ENCODE measurements around the gene HOXA10.
A peak's percentile ranks its signal among the peaks of the same experiment; 100 is the strongest.

HOXA10 gene

GRCh38 chr7:27157702-27158431 is 16.3 kb downstream of the HOXA10 start:
- Histone ChIP-seq H3K79me2 (ENCODE audit: insufficient read depth, low read length) (peaks cover 9% of the 10 kb centered on the region), H3K9ac (ENCODE audit: low read depth, low read length) (no peak overlapping the region), H2AFZ (ENCODE audit: low read depth, low read length) (no peak overlapping the region), H4K20me1 (ENCODE audit: insufficient read depth, low read length) (no peaks in the 10 kb centered on the region), H3K27ac (ENCODE audit: low read length) (no peak overlapping the region), H3K36me3 (ENCODE audit: insufficient read depth, low read length) (no peaks in the 10 kb centered on the region), H3K27me3 (ENCODE audit: insufficient read depth, low read length, poor library complexity) (no peaks in the 10 kb centered on the region), H3K9me3 (ENCODE audit: insufficient read depth, low read length, severe bottlenecking) (no peaks in the 10 kb centered on the region), H3K4me1 (ENCODE audit: insufficient read depth, low read length) (peaks cover 32% of the 10 kb centered on the region), H3K4me2 (ENCODE audit: insufficient read depth, low read length) (no peak overlapping the region), H3K4me3 (ENCODE audit: low read depth in 1 of 2, low read length in 2 of 2) (no peak overlapping the region)
- ATAC-seq (ENCODE audit: insufficient read depth, low read depth) (no peak), DNase-seq (no peak)
- TF ChIP-seq EZH2 (IDR thresholded peaks at IDR 0.05; ENCODE audit: borderline replicate concordance, low read depth, low read length, severe bottlenecking), result no peak
- TF ChIP-seq, protein P1, sequence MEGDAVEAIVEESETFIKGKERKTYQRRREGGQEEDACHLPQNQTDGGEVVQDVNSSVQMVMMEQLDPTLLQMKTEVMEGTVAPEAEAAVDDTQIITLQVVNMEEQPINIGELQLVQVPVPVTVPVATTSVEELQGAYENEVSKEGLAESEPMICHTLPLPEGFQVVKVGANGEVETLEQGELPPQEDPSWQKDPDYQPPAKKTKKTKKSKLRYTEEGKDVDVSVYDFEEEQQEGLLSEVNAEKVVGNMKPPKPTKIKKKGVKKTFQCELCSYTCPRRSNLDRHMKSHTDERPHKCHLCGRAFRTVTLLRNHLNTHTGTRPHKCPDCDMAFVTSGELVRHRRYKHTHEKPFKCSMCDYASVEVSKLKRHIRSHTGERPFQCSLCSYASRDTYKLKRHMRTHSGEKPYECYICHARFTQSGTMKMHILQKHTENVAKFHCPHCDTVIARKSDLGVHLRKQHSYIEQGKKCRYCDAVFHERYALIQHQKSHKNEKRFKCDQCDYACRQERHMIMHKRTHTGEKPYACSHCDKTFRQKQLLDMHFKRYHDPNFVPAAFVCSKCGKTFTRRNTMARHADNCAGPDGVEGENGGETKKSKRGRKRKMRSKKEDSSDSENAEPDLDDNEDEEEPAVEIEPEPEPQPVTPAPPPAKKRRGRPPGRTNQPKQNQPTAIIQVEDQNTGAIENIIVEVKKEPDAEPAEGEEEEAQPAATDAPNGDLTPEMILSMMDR (IDR thresholded peaks at IDR 0.05; ENCODE audit: borderline replicate concordance, extremely low read depth, low read length, poor library complexity, severe bottlenecking), result no peak

GRCh38 chr7:27156916-27157701 is 17.0 kb downstream of the HOXA10 start:
- H3K9me3 ChIP-seq (ENCODE audit: insufficient read depth, low read length, severe bottlenecking), result no peaks in the 10 kb centered on the region
- H3K4me1 ChIP-seq (ENCODE audit: insufficient read depth, low read length), result peaks cover 32% of the 10 kb centered on the region
- H2AFZ ChIP-seq (ENCODE audit: low read depth, low read length), result peak overlapping the region; percentile 92
- TF ChIP-seq, protein P1 (IDR thresholded peaks at IDR 0.05; ENCODE audit: borderline replicate concordance, extremely low read depth, low read length, poor library complexity, severe bottlenecking), result no peak
- no peak for TF ChIP-seq EZH2 (IDR thresholded peaks at IDR 0.05; ENCODE audit: borderline replicate concordance, low read depth, low read length, severe bottlenecking)
- no peaks in the 10 kb centered on the region for H3K27me3 ChIP-seq (ENCODE audit: insufficient read depth, low read length, poor library complexity)
- ATAC-seq (ENCODE audit: insufficient read depth, low read depth) (peak; percentile 5; the same call in 2 of the 3 replicates), DNase-seq (no peak)
- peak overlapping the region; percentile 86 for H3K9ac ChIP-seq (ENCODE audit: low read depth, low read length)
- peak overlapping the region; percentile 74 for H3K4me2 ChIP-seq (ENCODE audit: insufficient read depth, low read length)
- no peaks in the 10 kb centered on the region for H4K20me1 ChIP-seq (ENCODE audit: insufficient read depth, low read length)
- no peak overlapping the region for H3K27ac ChIP-seq (ENCODE audit: low read length)
- H3K79me2 ChIP-seq (ENCODE audit: insufficient read depth, low read length), result peaks cover 9% of the 10 kb centered on the region
- H3K4me3 ChIP-seq (ENCODE audit: low read depth in 1 of 2, low read length in 2 of 2), result peak overlapping the region in 1 of 2 experiments; percentile 70; a peak in 2 of 4 replicates
- H3K36me3 ChIP-seq (ENCODE audit: insufficient read depth, low read length), result no peaks in the 10 kb centered on the region

DNA sequence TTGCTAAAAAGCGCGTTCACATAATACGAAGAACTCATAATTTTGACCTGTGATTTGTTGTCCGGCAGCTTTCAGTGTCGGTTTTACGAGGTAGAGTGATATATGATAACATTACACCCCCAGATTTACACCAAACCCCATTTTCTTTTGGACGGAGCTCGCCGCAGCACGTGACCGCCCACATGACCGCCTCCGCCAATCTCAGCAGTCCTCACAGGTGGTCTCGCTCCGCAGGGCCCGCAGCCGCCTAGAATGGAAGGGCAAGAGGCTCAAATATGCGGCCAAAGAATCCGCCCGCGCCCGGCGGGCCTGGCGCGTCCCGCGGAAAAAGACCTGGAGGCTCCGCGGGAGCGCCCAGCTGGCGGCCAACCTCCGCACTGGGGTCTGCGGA is 17.6 kb downstream of the HOXA10 start, which contains the start of gene HOXA7:
Gene HOXA7, minus strand, starts transcription at position 168 of the 391 bp plus-strand sequence. Its CDS starts 130 bp downstream, at position 38.
- peak within 1 kb of the TSS; percentile 86 for H3K9ac ChIP-seq (ENCODE audit: low read depth, low read length)

More for the DNA sequence above, 17.6 kb downstream of the HOXA10 start, which contains the start of gene HOXA7:
- no peaks in the 10 kb centered on the region for H3K27me3 ChIP-seq (ENCODE audit: insufficient read depth, low read length, poor library complexity)
- peak within 1 kb of the TSS; percentile 46 to 70 for H3K4me3 ChIP-seq (ENCODE audit: low read depth in 1 of 2, low read length in 2 of 2)
- H4K20me1 ChIP-seq (ENCODE audit: insufficient read depth, low read length), result no peaks in the 10 kb centered on the region
- H3K36me3 ChIP-seq (ENCODE audit: insufficient read depth, low read length), result no peaks in the 10 kb centered on the region
- H3K4me2 ChIP-seq (ENCODE audit: insufficient read depth, low read length), result peak within 1 kb of the TSS; percentile 74
- H3K27ac ChIP-seq (ENCODE audit: low read length), result peak within 1 kb of the TSS; percentile 91
- H2AFZ ChIP-seq (ENCODE audit: low read depth, low read length), result peak within 1 kb of the TSS; percentile 92
- TF ChIP-seq, protein P1 (IDR thresholded peaks at IDR 0.05; ENCODE audit: borderline replicate concordance, extremely low read depth, low read length, poor library complexity, severe bottlenecking), result no peak
- TF ChIP-seq EZH2 (IDR thresholded peaks at IDR 0.05; ENCODE audit: borderline replicate concordance, low read depth, low read length, severe bottlenecking), result no peak
- peaks cover 9% of the 10 kb centered on the region for H3K79me2 ChIP-seq (ENCODE audit: insufficient read depth, low read length)
- peaks cover 36% of the 10 kb centered on the region for H3K4me1 ChIP-seq (ENCODE audit: insufficient read depth, low read length)
- peak; percentile 72 for ATAC-seq (ENCODE audit: insufficient read depth, low read depth)
- DNase-seq, result peak; percentile 76
- H3K9me3 ChIP-seq (ENCODE audit: insufficient read depth, low read length, severe bottlenecking), result no peaks in the 10 kb centered on the region
